ENCODE measurements around the gene YIF1B.
A peak's percentile ranks its signal among the peaks of the same experiment; 100 is the strongest.

YIF1B gene

DNA sequence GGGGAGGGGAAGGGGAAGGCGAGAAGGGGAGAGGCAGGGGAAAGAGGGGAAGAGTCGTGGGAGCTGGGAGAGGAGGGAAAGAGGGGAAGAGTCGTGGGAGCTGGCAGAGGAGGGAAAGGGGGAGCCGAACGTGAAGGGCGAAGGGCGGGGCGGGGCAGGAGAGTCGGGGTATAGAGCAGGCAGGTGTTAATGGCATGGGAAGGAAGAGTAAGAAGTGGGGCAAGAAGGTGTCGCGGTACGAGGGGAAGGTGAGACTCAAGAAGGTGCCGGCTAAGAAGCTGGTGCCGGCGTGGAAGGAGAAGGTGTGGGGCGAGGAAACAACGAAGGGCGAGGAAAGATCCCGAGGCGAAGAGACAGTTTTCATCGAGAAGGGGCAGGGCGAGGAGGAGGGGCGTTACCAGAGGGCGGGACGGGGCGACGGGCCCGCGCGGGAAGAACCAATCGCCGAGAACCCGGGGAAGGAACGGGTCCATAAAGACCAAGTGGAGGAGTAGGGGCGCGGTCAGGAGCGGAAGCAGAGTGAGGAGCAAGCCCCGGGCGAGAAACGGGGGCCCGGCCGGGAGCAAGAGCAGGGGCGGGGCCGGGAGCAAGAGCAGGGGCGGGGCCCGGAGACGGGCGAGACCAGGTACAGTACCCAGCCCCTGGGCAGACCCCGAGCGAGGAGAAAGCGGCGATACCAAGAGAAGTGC lies 20.3 kb upstream of the YIF1B start:
- peak; percentile 81 to 95 for DNase-seq (ENCODE audit: low read depth in 1 of 2, low spot score in 1 of 2)

DNA sequence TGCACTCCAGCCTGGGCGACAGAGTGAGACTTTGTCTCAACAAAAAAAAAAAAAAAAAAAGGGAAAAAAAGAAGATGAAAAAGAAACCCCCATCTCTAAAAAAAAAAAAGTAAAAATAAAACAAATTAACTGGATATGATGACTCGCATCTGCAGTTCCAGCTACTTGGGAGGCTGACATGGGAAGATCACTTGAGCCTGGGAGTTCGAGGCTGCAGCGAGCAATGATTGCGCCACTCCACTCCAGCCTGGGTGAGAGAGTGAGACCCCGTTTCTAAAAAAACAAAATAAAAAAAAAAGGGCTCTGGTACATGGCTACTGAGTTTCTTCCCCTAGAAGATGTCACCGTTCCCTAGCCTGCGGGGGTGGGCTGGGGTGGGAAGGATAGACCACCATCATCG lies 17.5 kb upstream of the YIF1B start:
- DNase-seq (ENCODE audit: low read depth in 1 of 2, low spot score in 1 of 2): no peak

DNA sequence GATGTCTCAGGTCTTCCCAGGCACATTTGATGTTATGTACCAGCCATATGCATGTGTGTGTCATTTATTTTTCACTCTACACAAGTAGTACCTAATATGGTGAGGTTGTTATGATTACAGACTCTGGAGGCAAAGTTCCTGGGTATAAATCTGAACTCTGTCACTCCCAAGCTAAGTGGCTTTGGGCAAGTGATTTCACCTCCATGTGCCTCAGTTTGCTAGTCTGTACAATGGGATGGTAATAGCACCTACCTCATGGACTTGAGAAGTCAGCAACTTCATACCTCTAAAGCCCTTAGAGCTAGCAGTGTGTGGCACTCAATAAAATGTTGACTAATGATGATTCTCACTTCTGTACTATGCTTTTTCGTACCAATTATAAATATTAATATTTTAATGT lies 16.0 kb upstream of the YIF1B start:
- no peak for DNase-seq (ENCODE audit: low read depth in 1 of 2, low spot score in 1 of 2)

DNA sequence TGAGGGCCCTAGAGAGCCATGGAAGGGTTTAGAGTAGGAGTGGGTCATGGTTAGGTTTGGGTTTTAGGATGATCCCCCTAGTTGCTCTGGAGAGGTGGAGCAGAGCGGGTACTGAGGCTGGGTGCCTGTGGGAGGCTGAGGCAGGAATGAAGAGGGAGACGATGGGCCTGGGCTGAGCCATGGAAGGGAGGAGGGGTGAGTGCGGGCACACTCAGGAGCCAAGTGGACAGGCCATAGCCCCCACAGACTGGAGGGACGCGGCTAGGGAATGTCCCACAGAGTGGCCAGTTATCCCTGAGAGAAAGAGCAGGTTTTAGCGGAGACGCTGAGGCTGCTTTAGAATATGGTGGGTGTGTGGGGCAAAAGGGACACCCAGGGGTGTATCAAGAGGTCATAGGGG lies 13.9 kb upstream of the YIF1B start:
- DNase-seq (ENCODE audit: low read depth in 1 of 2, low spot score in 1 of 2): no peak

DNA sequence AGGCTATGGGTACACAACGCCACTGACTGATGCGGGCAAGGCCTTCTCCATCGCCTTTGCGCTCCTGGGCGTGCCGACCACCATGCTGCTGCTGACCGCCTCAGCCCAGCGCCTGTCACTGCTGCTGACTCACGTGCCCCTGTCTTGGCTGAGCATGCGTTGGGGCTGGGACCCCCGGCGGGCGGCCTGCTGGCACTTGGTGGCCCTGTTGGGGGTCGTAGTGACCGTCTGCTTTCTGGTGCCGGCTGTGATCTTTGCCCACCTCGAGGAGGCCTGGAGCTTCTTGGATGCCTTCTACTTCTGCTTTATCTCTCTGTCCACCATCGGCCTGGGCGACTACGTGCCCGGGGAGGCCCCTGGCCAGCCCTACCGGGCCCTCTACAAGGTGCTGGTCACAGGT lies 10.8 kb upstream of the YIF1B start:
- DNase-seq (ENCODE audit: low read depth in 1 of 2, low spot score in 1 of 2): no peak

DNA sequence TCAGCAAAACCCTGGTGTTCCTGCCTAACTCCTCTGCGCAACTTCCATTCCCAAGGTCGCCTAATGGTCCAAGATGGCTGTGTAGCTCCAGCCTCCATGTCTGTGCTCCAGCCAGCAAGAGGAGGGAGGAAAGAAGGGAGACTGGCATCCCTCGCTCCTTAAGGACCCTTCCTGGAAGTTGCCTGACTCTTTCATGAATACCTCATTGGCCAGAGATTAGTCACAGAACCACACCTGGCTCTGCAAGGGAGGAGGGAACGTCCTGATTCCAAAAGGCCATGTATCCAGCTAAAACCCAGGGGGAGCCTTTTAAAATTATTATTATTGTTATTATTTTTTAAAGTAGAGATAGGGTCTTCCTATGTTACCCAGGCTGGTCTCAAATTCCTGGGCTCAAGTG lies 8.7 kb upstream of the YIF1B start:
- no peak for DNase-seq (ENCODE audit: low read depth in 1 of 2, low spot score in 1 of 2)

DNA sequence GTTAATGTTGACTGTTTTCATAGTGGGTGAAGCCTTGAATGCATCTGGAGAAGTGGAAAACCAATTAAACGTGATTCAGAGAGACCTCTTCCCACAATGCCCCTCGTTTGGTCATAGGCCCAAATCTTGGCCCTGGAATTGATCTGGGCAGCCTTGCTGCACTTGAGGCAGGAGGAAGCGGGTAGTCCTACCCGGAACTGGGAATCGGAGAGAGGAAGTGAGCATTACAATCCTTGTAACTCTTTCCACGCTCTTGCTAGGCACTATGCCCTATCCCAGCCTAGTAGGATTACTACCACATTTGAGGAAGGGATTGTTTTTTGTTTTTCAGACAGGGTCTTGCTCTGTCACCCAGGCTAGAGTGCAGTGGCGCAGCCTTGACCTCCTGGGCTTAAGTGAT lies 7.5 kb upstream of the YIF1B start:
- DNase-seq (ENCODE audit: low read depth in 1 of 2, low spot score in 1 of 2): no peak

DNA sequence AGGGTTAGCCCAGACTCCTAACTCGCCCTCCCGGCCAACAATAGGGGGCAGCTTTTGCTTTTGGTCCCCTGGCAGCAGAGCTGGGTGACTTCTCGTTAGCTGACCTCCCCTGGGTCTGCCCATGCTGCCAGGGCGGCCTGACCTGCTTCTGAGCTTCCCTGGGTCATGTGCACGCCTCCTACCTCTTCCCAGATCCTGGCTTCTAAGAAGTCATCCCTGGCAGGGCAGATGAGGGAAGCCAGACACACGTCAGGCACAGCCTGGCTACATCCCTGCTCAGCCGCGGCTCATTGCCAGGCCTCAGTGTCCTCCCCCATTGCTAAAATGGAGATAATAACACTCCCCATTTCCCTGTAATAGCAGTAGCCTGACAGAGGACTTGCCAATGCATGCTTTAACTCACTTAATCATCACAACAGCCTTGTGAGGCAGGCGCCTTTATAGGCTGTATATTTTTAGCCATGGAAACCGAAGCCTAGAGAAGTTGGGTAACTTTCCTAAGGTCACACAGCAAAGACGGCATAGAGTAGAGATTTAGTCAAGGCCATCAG lies 6.0 kb upstream of the YIF1B start:
- DNase-seq (ENCODE audit: low read depth in 1 of 2, low spot score in 1 of 2): no peak

DNA sequence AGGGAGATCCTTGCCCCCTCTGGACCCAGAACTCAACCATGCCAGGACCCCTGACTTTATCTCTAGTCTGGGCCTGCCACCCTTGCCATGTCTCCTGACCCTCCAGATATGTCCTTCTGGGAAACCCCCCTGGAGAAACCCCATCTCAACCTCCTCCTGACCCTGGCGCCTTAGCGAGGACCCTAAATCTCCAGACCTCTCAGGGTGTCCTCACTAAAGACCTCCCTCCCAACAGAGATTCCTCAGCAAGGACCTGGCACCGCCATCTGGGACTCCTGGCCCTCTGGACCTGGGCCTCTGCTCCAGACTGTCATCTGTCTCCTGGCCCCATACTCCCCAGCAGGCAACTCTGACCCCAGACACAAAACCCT lies 5.2 kb upstream of the YIF1B start:
- DNase-seq (ENCODE audit: low read depth in 1 of 2, low spot score in 1 of 2): no peak

DNA sequence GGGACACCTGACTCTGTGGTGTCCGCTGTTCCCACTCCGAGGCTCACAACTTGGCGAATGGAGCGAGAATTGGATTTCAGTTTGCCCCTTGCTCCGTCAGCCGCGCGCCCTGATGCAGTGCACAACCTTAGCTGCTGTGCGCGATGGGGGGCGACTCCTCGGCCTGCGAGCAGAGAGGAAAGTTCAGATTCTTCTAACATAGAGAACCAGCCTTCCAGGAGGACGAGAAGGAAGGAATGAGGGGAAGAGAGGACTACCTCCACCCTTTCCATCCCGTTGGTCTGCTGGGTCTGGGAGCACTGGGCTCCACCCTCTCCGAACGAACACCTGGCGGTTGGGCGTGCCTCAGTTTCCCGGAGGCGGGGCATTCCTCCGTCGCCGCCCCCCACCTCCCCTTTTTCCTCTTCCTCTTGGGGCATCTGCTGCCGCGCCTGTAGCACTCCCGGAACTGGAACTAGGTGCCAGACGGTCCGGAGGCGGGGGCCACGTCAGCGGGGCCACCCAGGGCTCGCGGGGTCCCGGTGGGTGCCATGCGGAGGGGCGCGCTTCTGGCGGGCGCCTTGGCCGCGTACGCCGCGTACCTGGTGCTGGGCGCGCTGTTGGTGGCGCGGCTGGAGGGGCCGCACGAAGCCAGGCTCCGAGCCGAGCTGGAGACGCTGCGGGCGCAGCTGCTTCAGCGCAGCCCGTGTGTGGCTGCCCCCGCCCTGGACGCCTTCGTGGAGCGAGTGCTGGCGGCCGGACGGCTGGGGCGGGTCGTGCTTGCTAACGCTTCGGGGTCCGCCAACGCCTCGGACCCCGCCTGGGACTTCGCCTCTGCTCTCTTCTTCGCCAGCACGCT lies 3.9 kb upstream of the YIF1B start, which contains the start of gene KCNK6:
KCNK6 (plus strand) TSS at position 425 of the 838 bp plus-strand sequence; CDS start at position 531, 106 bp downstream.
- peak; percentile 20 to 39 for DNase-seq (ENCODE audit: low read depth in 1 of 2, low spot score in 1 of 2)

DNA sequence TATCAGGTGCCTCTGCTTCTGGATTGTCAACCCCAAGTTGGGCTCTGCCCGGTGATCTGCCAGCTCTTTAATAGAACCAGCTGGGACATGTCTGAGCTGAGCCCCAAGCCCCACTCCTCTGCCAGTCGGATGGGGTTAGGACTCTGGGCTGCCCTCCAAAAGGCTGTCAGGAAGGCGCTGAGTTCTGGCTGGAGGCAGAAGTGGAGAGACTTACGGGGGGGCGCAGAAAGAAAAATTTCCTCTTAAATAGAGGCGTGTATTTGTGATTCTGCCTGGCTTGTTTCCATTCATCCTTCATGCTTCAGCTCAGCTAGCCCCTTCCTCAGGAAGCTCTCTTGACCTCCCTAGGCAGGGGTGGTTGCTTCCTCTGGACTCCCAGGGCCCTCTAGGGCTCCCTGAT lies 2.9 kb upstream of the YIF1B start:
- no peak for DNase-seq (ENCODE audit: low read depth in 1 of 2, low spot score in 1 of 2)

DNA sequence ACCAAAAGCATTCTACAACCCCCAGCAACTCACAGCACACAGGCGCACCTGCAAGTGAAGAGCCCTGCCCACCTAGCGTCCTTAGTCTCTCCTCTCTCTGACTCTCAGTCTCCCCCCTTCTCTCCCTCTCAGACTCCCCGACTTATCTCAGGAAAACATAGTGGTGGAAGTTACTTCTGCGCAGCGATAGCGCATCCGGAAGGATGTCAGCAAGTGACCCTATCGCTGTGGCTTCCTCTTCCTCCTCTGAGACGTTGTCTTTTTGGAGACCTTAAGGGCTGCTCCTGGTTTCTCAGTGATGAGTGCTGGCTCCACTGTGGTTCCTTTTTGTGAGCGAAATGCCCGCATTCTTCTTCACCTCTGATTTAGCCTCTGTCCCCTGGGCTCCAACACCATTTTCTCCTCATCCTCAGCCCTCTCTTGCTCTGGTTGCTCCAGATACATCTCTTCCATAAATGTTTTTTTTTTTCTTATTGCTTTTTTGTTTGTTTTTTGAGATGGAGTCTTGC lies 1.4 kb upstream of the YIF1B start:
- DNase-seq (ENCODE audit: low read depth in 1 of 2, low spot score in 1 of 2): no peak

DNA sequence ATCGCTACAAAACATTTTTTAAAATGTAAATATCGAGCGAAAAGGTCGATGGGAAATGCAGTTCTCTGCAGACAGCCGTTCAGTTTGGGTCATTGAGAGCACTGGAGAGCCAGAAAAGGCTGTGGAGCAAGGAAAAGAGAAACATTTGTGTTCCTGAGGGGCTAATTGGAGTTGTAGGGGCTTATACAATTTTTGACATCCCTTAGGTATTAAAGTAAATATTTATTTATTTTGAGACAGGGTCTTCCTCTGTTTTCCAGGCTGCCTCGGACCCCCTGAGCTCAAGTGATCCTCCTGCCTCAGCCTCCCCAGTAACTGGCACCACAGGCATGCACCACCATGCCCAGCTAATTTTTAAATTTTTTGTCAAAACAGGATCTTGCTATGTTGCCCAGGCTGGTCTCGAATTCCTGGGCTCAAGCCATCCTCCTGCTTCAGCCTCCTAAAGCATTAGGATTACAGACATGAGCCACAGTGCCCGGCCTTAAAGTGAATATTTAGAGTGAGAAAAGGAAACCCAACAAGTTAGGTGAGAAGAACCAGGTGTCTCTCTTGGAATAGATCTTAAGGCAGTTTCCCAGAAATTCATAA lies 825 bp upstream of the YIF1B start:
- DNase-seq (ENCODE audit: low read depth in 1 of 2, low spot score in 1 of 2): no peak

DNA sequence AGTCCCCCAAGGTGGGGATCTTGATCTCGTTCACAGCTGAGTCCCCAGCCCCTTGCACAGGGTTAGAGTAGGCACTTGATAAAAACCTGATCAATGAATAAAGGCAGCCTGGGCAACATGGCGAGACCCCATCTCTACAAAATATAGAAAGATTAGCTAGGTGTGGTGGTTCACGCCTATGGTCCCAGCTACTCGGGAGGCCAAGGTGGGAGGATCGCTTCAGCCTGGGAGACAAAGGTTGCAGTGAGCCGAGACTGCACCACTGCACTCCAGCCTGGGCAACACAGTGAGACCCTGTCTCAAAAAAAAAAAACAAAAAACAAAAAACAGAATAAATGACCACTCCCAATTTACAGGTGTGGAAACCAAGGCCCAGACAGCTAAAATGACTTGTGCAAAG lies 4.8 kb downstream of the YIF1B start:
- no peak for DNase-seq (ENCODE audit: low read depth in 1 of 2, low spot score in 1 of 2)

DNA sequence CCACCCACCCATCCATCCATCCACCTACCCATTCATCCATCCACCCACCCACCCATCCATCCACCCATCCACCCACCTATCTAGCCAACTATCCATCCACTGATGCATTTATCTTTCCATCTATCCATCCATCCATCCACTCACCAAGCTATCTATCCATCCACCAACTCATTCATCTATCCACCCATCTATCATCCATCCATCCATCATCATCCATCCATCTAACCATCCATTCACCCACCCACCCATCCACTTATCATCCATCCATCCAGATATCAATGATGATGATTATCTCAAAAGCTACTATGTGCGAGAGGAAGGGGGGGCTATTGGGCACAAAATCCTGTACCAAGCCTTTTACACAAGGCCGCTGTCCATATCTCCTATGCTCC lies 5.5 kb downstream of the YIF1B start:
- no peak for DNase-seq (ENCODE audit: low read depth in 1 of 2, low spot score in 1 of 2)

DNA sequence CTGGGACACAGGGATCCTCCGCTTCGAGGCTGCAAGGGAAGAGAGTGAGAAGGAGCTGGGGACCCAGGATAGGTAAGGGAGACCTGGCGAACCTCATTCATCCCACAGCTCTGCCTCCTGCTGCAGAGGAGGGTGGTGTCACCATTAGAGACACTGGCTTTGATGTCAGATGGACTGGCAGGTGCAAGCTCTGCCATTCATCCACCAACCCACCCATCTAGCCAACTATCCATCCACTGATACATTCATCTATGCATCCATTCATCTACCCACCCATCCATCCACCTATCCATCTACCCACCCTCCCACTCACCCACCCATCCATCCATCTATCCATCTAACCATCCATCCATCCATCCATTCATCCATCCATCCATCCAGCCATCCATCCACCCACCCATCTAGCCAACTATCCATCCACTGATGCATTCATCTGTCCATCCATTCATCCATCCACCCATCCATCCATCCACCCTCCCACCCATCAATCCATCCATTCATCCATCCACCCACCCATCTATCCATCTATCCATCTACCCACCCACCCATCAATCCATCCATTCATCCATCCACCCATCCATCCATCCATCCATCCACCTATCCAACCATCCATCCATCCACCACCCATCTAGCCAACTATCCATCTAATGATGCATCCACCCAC lies 6.0 kb downstream of the YIF1B start:
- no peak for DNase-seq (ENCODE audit: low read depth in 1 of 2, low spot score in 1 of 2)

DNA sequence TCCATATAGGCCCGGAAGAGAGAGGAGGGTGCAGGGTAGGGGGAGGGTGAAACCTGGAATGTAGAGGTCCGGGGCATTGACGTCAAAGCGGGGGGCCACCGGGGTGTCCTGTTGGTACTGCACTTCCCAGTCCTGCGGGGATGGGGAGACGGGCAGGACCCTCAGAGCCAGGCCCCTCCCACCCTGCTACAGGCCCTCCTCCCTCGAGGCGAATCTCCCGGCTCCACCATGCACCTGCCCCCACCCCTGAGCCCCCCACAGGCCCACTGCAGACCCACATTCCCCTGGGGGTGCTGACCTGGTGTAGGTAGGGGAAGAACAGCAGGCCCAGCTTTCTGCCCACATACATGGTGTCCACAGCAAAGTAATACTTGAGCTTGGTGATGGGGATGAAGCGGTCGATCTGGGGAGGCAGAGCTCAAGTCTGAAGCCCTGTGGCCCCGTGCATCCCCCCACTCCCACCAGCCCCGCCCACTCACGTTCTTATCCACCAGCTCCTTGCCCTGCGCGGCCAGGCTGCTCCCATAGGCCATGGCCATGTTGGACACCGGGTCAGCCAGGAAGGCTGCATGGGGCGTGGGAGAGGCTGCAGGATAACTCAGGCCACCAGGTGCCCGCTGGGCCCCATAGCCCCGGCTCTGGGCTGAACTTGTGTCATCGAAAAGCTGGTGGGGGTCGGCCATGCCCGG lies 6.7 kb downstream of the YIF1B start:
- no peak for DNase-seq (ENCODE audit: low read depth in 1 of 2, low spot score in 1 of 2)

DNA sequence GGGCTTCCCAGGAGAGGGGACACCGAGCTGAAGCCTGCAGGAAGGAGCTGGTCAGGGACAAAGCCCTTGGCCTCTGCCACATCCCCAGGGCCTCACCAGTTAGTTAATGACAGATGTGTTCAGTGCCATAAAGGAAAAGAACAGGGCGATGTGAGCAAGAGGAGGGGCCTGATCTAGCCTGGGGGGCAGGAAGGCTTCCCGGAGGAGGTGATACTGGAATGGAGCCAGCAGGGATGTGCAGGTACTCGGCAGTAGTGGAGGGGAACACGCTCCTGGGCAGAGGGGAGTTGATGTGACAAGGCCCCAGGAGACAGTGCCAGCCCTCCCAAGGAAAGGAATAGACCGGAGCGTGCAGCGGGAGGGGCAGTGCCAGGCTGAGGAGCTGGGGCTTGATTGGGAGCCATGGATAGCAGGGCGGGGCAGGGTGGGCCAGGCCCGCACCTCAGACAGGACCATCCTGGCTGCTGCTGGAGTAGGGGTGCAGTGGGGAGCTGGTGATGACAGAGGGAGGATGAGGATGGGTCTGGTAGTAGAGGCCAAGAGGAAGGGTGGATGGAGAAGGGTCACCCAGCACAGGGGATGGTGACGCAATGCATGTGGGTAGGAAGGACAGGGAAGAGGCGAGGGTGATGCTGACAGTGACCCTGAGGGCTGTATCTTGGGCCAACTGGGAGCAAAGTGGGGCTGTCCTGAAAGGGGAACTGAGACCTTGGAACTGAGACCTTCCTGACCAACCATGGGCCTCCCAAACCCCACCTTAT lies 7.6 kb downstream of the YIF1B start:
- no peak for DNase-seq (ENCODE audit: low read depth in 1 of 2, low spot score in 1 of 2)

DNA sequence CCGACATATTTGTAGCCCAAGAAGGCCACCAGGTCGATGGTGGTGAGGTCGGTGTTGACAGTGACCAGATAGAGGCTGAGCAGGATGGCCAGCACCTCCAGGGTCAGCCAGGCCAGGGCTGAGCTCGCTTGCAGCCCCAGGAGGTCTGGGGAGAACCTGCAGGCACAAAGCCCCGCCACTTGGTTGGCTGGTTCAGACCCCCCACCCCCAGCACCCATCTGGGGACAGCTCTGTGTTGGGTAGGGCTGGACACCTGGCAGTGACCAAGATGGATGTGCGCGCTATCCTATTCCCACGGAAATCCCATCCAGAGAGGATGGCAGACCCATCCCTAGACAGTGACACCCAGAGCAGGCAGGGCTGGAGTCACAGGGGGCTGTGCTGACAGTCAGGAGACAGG lies 8.2 kb downstream of the YIF1B start:
- DNase-seq (ENCODE audit: low read depth in 1 of 2, low spot score in 1 of 2): no peak

DNA sequence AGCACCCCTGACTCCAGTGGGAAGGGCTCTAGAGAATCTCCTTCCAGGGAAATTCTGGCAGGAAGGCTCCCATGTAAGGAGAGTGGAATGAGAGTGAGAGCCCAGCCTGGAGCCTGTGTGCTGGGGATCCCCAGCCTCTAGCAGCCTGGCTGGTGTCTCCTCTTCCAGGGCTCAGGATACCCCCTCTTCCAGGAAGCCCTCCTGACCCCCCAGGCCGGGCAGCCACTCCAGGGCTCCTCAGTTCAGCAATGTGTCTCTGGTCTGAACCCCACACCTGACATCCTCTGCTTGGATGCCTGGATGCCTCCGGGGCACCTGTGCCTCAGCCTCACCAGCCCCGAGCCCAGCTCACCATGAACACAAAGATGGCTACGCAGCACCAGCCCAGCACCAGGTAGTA lies 8.7 kb downstream of the YIF1B start:
- no peak for DNase-seq (ENCODE audit: low read depth in 1 of 2, low spot score in 1 of 2)
